ENCODE data around the gene PLCH1.
A peak's percentile ranks its signal among the peaks of the same experiment; 100 is the strongest.

The PLCH1 gene

DNA sequence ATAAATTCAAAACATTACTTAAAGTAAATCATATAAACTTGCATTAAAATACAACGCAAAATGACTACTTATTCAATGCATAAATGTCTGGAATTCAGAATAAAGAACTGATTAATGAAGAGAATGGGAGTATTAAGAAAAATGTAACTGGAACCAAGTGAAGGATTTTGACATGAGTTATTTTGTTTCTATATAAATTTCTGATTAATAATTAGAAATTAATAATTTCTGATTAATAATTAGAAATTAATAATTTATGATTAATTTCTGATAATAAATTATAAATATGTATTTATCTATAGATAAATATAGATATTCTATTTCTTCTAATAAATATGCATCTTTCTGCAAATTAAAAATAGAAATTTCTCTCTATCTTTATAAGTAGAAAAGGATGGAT is 291.4 kb downstream of the PLCH1 start:
- no peak for DNase-seq

DNA sequence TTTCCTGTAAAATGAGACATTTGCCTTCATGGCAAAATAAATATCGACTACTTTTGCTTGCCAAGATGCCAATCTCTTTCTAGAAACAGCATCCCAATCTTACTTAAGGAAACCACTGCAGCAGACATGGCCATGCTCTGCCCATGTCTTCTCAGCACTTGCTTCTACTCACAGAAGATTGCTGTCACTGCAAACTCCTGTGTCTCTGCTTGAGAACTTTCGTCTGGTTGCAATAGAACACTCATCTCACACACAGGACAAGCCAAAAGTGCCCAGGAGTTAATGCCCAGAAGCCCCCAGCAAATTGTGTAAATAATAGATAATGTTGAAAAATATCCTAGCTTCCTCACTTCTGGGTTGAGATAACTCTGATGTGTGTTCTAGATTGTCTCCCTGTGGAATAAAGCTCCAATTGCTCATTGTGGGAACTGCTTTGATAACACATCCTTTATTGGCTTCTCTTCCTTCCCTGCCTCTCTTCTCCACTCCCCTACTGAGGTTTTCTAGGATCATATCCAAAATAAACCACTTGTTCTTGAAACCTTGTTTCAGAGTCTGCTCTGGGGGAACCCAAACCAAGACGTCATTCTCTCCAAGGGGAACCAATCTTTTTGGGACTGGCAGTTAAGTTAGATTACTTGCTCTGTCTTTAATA is 295.1 kb downstream of the PLCH1 start:
- DNase-seq, result peak in 1 of 2 experiments; percentile 18

GRCh38 chr3:155448531-155448930 is 296.3 kb downstream of the PLCH1 start:
- DNase-seq, result no peak

DNA sequence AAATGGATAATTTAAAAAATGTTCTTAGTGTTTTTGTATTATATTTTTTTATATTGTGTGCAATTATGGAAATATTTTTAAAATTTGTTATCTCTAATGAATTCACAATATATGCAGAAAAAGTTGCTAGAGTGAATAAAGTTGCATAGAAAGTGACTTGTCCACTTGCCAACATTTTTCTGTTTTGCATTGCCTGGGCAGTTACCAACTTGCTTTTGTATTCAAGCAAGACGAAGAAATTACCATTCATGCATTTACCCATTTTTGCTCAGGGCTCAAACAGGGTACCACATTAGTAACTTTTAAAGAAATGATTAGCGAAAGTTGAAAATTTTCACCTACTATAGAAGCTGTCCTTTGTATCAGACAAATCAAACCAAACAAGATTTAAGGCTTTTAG is 298.5 kb downstream of the PLCH1 start:
- no peak for DNase-seq

GRCh38 chr3:155444771-155445170 is 300.1 kb downstream of the PLCH1 start:
- DNase-seq, result no peak

- no peak for DNase-seq
Measured at GRCh38 chr3:155443815-155444214, 301.1 kb downstream of the PLCH1 start.

- no peak for DNase-seq
Measured at GRCh38 chr3:155442072-155442471, 302.8 kb downstream of the PLCH1 start.

GRCh38 chr3:155441506-155441905 is 303.4 kb downstream of the PLCH1 start:
- DNase-seq, result no peak

GRCh38 chr3:155441026-155441425 is 303.8 kb downstream of the PLCH1 start:
- DNase-seq, result no peak

DNA sequence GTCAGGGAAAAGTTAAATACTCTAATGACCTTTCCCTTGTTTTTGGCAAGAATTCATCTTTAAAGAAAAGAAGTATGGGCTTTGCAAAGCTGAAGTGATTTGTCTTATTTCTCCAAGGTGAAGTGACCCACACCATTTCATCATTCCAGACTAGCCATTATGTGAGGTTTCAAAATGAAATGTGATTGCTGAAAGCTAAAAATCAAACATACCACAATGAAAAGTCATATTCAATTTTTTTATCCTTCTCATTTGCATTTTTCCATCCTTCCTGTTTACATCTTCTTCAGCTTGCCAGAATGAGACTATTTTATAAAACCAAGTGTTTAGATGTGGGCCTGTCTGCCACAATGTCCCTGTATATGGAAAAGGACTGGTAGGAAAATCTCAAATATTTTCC is 309.1 kb downstream of the PLCH1 start:
- no peak for DNase-seq

- DNase-seq, result no peak
Measured at GRCh38 chr3:155431856-155432570, 312.9 kb downstream of the PLCH1 start.

- DNase-seq, result no peak
Measured at GRCh38 chr3:155428563-155428962, 316.3 kb downstream of the PLCH1 start.

- no peak for DNase-seq
Measured at GRCh38 chr3:155426524-155427230, 318.2 kb downstream of the PLCH1 start.

- DNase-seq, result no peak
Measured at GRCh38 chr3:155425396-155425795, 319.5 kb downstream of the PLCH1 start.

DNA sequence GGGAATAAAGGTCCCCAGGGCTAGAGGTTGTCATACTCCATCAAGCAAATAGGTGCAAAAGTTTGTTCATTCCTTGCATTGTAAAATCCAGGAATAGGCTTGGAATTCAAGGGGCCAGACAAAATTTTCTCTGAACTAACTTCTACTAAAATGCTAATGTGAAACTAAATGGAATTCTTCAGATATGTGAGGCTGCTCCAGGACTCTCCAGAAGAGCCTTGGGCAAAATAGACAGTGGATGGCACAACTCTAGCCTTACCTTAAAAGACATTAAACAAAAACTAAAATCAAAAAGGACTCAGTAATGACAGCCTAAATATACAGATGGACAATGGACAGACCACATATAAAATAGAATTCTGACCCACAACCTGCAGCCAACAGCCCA is 320.6 kb downstream of the PLCH1 start:
- no peak for DNase-seq

- no peak for DNase-seq
Measured at GRCh38 chr3:155423526-155424322, 321.1 kb downstream of the PLCH1 start.

GRCh38 chr3:155420881-155421486 is 323.9 kb downstream of the PLCH1 start:
- no peak for DNase-seq

DNA sequence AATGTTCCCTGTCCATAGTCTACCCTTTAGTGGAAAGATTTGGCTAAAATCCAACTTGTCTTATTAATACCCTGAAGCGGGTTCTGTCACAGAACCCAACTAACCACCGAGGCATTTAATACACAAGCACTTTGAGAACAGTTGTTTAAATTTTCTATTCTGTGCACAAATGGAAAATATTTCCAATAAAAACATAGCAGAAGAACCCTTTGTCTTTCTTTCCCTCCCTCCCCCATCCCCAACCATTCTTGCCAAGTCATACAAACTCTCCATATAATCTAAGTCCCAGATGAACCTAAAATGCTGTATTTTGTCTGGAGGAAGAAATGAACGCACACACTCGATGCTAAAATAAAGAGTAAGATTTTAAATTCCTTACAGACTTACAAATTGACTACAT is 324.5 kb downstream of the PLCH1 start:
- DNase-seq, result no peak

DNA sequence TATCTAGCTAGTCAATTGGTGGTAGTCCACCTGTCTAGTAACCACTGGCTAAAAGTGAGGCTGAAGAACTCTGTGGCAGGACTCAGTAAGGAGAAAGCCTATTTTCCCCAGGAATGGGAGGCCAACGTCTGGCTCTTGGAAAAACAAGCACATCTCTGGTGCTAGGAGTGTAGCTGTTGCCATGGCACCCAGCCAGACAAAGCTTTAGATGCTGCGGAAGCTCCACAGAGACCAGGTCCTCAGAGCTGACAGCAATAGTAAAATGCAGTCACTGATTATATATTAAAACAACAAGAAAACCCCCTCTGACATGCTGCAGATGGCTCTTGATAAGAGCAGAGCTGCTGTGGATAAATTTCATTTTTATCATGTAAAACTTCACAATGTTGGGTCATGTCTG is 326.5 kb downstream of the PLCH1 start:
- peak; percentile 40 to 43 for DNase-seq

DNA sequence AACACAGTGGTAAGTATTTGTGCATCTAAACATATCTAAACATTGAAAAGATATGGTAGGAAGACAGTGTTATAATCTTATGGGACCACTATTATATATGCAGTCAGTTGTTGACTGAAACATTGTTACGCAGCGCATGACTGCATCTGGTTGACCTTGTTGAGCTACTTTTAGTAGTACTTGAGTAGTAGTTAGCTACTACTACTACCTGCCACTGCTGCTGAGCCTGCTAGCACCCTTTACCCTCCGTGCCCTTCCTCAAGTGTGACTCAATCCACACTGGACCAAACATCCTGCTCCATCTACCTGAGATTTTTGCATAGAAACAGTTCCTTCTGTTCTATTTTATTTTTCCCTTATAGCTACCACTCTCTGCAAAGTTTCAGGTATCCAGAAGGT is 327.8 kb downstream of the PLCH1 start:
- no peak for DNase-seq

DNA sequence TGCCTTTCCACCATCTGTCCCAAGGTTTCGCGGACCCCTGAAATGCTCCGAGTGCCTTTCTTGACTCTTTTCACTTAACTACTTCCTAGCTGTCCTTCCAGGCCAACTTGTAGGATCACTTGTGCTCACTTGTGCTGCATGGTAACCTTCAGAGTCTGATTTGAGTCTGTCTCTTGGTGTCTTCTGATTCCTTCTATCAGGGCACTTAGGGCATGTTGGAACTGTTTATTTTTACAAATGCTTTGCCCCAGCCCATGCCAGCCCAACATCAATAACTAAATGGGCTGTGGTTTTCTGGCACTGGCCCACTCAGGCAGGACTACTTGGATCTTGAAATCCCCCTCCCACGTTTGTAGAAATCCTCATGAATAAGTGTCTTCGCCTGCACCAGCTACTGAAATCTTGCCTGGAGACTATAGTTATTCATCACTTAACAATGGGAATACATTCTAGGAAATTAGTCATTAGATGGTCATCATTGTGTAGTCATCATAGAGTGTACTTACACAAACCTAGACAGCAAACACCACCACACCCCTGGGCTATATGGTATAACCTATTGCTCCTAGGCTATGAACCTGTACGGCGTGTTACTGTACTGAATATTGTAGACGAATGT is 328.3 kb downstream of the PLCH1 start:
- DNase-seq, result no peak

GRCh38 chr3:155412904-155413303 is 332.0 kb downstream of the PLCH1 start:
- DNase-seq, result no peak

All from NCI-H446 (cell line).